Measurements from ENCODE around the gene HSD11B2.

The HSD11B2 gene

DNA sequence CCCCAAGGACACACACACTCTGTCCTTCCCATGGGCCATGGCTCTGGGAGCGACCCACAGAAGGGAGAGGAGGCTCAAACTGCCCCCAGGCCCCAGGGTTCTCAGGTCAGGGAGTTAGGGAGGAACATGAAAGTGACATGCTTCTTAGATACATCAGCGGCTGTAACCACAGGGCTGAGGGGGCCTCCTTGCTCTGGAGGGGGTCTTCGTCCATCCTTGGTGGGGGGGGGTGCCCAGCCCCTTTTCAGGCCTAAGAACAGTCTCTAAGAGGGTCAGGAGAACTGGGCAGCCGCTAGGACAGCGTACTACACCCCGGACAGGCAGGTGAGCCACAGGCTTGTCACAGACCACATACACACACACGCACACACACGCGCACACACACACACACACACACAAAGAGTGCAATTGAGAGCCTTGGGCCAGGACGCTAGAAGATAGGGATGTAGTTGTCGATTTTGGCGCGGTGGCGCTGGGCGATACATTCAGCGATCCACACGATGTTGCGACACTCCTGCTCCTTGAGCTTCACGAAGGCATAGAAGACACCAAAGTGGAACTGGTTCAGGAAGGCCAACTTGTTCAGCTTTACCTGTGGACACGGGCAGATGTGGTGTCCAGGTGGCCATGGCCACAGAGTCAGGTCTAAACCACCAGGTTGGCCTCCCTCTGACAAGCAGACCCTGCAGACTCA lies 7.3 kb downstream of the HSD11B2 start:
- POLR2A ChIA-PET (ENCODE audit: low non-redundant PET), result no interaction called here
- peak overlapping the region; percentile 47 for H3K27ac ChIP-seq
- DNase-seq (ENCODE audit: low spot score), result no peak
- CTCF ChIA-PET, result interaction anchor here (0.9 to 1.4 kb wide), 2 partner anchors 10 to 24 kb away, joined by 4 to 5 read pairs; no protein-coding TSS in a partner anchor
- TF ChIP-seq, protein P1, sequence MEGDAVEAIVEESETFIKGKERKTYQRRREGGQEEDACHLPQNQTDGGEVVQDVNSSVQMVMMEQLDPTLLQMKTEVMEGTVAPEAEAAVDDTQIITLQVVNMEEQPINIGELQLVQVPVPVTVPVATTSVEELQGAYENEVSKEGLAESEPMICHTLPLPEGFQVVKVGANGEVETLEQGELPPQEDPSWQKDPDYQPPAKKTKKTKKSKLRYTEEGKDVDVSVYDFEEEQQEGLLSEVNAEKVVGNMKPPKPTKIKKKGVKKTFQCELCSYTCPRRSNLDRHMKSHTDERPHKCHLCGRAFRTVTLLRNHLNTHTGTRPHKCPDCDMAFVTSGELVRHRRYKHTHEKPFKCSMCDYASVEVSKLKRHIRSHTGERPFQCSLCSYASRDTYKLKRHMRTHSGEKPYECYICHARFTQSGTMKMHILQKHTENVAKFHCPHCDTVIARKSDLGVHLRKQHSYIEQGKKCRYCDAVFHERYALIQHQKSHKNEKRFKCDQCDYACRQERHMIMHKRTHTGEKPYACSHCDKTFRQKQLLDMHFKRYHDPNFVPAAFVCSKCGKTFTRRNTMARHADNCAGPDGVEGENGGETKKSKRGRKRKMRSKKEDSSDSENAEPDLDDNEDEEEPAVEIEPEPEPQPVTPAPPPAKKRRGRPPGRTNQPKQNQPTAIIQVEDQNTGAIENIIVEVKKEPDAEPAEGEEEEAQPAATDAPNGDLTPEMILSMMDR (conservative IDR thresholded peaks at IDR 0.05; ENCODE audit: low read depth), result no peak

DNA sequence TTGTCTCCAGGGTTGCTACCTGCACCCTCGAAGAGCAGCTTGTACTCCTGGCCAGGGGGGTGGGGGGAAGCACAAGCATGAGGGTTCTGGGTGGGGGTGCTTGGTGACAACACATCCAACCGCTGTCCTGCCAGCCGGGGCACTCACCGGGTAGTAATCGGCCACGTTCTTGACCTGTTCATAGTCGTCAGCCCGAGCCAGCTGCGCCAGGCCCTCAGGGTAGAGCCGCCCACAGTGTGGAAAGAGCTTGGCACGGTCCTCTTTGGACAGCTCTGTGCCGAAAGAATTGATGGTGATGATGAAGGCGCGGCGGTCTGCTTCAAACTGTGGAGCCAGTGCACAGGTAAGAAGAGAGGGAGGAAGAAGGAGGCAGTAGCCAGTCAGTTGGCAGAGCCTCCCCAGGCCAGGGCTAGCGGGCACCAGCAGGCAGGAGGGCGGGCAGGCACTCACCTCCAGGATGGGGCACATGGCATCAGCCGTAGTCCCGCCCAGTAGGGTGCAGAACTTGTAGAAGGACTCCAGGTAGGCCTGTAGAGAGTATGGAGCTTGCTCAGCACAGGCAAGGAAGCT lies 8.0 kb downstream of the HSD11B2 start:
- H3K27ac ChIP-seq, result peak overlapping the region; percentile 47; the same call in 1 of the 2 replicates
- no peak for DNase-seq (ENCODE audit: low spot score)
- CTCF ChIA-PET, result interaction anchor here (1.4 kb wide), 1 partner anchor 24 kb away, joined by 5 read pairs; no protein-coding TSS in a partner anchor
- POLR2A ChIA-PET (ENCODE audit: low non-redundant PET), result interaction anchor here (0.5 kb wide), 1 partner anchor 286 kb away, joined by 4 read pairs; no protein-coding TSS in a partner anchor
- TF ChIP-seq, protein P1 (conservative IDR thresholded peaks at IDR 0.05; ENCODE audit: low read depth), result no peak

DNA sequence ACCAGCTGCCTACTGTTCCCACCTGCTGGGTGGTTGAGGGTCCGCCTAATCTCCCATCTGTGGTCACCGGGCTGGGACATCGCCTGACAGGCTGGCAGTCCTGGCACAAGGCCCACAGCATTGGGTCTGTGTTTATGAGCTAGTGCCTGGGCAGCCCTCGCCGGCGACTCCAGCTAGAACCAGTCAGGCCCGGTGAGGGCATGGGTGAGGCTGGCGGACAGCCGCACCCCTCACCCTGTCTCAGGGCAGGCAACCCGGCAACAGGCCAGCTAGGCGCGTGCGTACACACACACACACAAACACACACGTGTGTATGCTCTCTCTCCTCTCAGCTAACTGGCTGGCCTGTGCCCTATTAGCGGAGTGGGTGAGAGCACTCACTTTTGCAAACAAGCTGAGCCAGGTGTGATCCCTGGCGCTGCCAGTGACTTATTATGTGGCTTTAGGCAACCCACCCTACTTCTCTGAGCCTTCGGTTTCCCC lies 10.4 kb downstream of the HSD11B2 start:
- no peak for DNase-seq (ENCODE audit: low spot score)
- ChIA-PET CTCF (interaction anchor here (0.6 to 1.3 kb wide), 6 partner anchors 13 to 157 kb away, joined by 3 to 6 read pairs (median 3); no protein-coding TSS in a partner anchor), POLR2A (ENCODE audit: low non-redundant PET) (no interaction called here)
- H3K27ac ChIP-seq, result peak overlapping the region; percentile 47
- TF ChIP-seq, protein P1 (conservative IDR thresholded peaks at IDR 0.05; ENCODE audit: low read depth), result no peak

DNA sequence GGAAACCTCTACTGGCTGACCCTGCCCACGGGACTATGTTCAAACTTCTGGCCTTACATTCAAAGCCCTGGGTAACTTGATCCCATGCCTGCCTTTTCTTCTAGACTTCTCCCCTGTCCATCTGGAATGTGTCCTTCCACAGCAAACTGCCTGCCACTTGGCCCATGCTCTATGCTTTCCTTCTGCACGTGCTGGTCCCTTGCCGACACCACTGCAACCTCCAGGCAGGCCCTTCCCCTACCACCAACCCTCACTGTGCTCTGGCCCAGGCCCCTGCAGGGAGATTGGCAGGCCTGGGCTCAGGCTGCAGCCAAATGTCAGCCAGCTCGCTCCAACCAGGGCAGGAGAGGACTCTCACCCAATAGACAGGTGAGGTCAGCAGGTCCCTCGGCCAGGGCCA lies 11.0 kb downstream of the HSD11B2 start:
- no peak for DNase-seq (ENCODE audit: low spot score)
- CTCF ChIA-PET, result interaction anchor here (0.6 to 2.1 kb wide), 5 partner anchors 14 to 210 kb away, joined by 3 to 8 read pairs (median 3); no protein-coding TSS in a partner anchor
- POLR2A ChIA-PET (ENCODE audit: low non-redundant PET), result interaction anchor here (0.7 kb wide), 1 partner anchor 15 kb away, joined by 4 read pairs; no protein-coding TSS in a partner anchor
- TF ChIP-seq, protein P1 (conservative IDR thresholded peaks at IDR 0.05; ENCODE audit: low read depth), result no peak
- peak overlapping the region; percentile 47 for H3K27ac ChIP-seq

DNA sequence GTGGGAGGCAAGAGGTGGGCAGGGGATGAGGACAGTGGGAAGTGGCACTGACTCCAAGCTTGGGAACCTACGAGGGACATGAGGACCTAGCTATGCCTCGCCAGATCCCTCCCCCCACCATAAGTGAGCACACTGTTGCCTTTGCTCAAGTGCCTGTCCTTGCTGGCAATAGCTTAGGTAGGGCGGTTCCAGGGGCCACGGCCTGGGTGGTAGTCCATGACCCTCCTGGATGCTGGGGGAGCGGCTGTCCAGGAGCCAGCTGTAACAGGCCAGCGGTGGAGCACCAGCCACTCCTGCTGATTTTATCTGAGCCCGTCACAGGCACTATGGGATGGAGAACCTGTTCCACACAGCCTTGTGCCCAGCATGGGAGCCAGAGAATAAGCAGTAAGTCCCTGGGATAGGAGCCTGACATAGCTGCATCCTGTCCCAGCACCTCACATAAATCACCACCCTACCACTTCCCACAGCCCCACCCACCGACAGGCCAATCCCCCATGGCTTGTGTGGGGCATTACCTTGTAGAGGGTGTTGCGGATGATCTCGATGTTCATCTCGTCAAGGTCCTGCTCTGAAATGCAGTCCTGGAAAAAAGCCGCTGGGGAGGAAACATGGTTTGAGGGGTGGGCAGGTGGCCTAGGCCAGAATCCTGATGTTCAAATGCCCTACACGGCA lies 11.8 kb downstream of the HSD11B2 start:
- ChIA-PET POLR2A (ENCODE audit: low non-redundant PET) (interaction anchor here (0.7 kb wide), 1 partner anchor 16 kb away, joined by 4 read pairs; no protein-coding TSS in a partner anchor), CTCF (interaction anchor here (0.6 to 2.1 kb wide), 3 partner anchors 23 to 463 kb away, joined by 3 to 8 read pairs (median 3); no protein-coding TSS in a partner anchor)
- TF ChIP-seq, protein P1 (conservative IDR thresholded peaks at IDR 0.05; ENCODE audit: low read depth), result no peak
- DNase-seq (ENCODE audit: low spot score), result no peak
- H3K27ac ChIP-seq, result peak overlapping the region; percentile 16

DNA sequence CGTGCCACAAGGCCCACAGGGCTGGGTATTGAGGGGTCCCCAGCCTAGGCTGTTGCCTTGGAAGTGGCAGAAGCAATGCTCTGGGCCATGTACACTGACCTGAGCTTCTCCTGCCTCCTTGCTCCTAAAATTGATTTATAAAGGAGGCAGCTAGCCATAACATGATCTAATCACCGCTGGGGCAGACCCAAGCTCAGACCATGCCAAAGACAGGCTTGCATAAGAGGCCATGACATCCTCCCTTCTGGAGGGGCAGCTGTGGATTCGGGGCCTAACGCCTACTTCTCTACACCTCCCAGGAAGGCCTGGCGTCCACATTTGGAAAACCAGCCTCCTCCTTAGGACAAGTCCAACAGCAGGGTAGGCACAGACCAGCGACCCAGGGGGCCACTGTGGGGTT lies 12.3 kb downstream of the HSD11B2 start:
- POLR2A ChIA-PET (ENCODE audit: low non-redundant PET), result interaction anchor here (0.6 kb wide), 1 partner anchor 629 kb away, joined by 3 read pairs; no protein-coding TSS in a partner anchor
- no peak for DNase-seq (ENCODE audit: low spot score)
- peak overlapping the region; percentile 16 for H3K27ac ChIP-seq
- TF ChIP-seq, protein P1 (conservative IDR thresholded peaks at IDR 0.05; ENCODE audit: low read depth), result no peak
- CTCF ChIA-PET, result interaction anchor here (0.5 to 2.1 kb wide), 3 partner anchors 23 to 462 kb away, joined by 3 to 8 read pairs (median 4); no protein-coding TSS in a partner anchor

All from RWPE1 (cell line).